Measurements from ENCODE around the gene DCAF8. TPM values are rescaled to one million over a fixed set of nuclear protein-coding genes. Genes with fewer than 3 reads are reported as not detected.

DCAF8 gene
- total RNA-seq, 2 donors from 2014 or later: 124 to 167 TPM

GRCh38 chr1:160211046-160211790 lies 51.1 kb downstream of the DCAF8 start:
- Histone ChIP-seq H3K27me3 (replicated peaks; ENCODE audit: insufficient read depth) (no peaks in the 10 kb centered on the region), H3K4me3 (no peak overlapping the region), H3K36me3 (peaks cover 37% of the 10 kb centered on the region), H3K4me1 (ENCODE audit: control insufficient read depth in 1 of 2, low read depth in 2 of 2) (peaks cover 37 to 55% of the 10 kb centered on the region in 2 donors), H3K9me3 (no peaks in the 10 kb centered on the region), H3K27ac (peak overlapping the region; percentile 66 to 95)
- DNase-seq (ENCODE audit: low spot score) (no peak), ATAC-seq (ENCODE audit: insufficient number of reproducible peaks, low FRiP score, low read depth) (no peak)
- no peak for TF ChIP-seq CTCF (IDR thresholded peaks at IDR 0.05)

- Histone ChIP-seq H3K27me3 (replicated peaks; ENCODE audit: insufficient read depth) (no peaks in the 10 kb centered on the region), H3K36me3 (peaks cover 37% of the 10 kb centered on the region), H3K9me3 (no peaks in the 10 kb centered on the region), H3K4me1 (ENCODE audit: control insufficient read depth in 1 of 2, low read depth in 2 of 2) (peaks cover 37 to 59% of the 10 kb centered on the region in 2 donors), H3K4me3 (no peak overlapping the region), H3K27ac (peak overlapping the region; percentile 66 to 95)
- TF ChIP-seq CTCF (IDR thresholded peaks at IDR 0.05): no peak
- no peak for ATAC-seq (ENCODE audit: insufficient number of reproducible peaks, low FRiP score, low read depth)
- no peak for DNase-seq (ENCODE audit: low spot score)
Measured at GRCh38 chr1:160210561-160210960, 51.8 kb downstream of the DCAF8 start.

GRCh38 chr1:160209321-160210046 lies 52.9 kb downstream of the DCAF8 start:
- H3K36me3 ChIP-seq: peaks cover 31% of the 10 kb centered on the region
- peaks cover 40 to 64% of the 10 kb centered on the region in 2 donors for H3K4me1 ChIP-seq (ENCODE audit: control insufficient read depth in 1 of 2, low read depth in 2 of 2)
- no peak for DNase-seq (ENCODE audit: low spot score)
- TF ChIP-seq CTCF (IDR thresholded peaks at IDR 0.05): no peak
- no peaks in the 10 kb centered on the region for H3K27me3 ChIP-seq (replicated peaks; ENCODE audit: insufficient read depth)
- no peaks in the 10 kb centered on the region for H3K9me3 ChIP-seq
- H3K27ac ChIP-seq: peak overlapping the region; percentile 66 to 95
- no peak overlapping the region for H3K4me3 ChIP-seq
- no peak for ATAC-seq (ENCODE audit: insufficient number of reproducible peaks, low FRiP score, low read depth)

GRCh38 chr1:160208557-160209320 lies 53.6 kb downstream of the DCAF8 start:
- H3K4me3 ChIP-seq: peak overlapping the region; percentile 3
- TF ChIP-seq CTCF (IDR thresholded peaks at IDR 0.05): no peak
- no peaks in the 10 kb centered on the region for H3K9me3 ChIP-seq
- DNase-seq (ENCODE audit: low spot score) (no peak), ATAC-seq (ENCODE audit: insufficient number of reproducible peaks, low FRiP score, low read depth) (no peak)
- H3K36me3 ChIP-seq: peaks cover 23% of the 10 kb centered on the region
- H3K4me1 ChIP-seq (ENCODE audit: control insufficient read depth in 1 of 2, low read depth in 2 of 2): peaks cover 40 to 68% of the 10 kb centered on the region in 2 donors
- peak overlapping the region; percentile 54 to 95 for H3K27ac ChIP-seq
- no peaks in the 10 kb centered on the region for H3K27me3 ChIP-seq (replicated peaks; ENCODE audit: insufficient read depth)
